Erythroblast (primary cell): Measurements from ENCODE around the gene CEPT1.

ENCODE experiments used
- GATA1 ChIP-seq: IDR thresholded peaks from 2 replicates; pipeline ENCODE4 v1.6.1; 2011; ENCODE audit warnings: low read depth, mild to moderate bottlenecking, control low read depth, low read length, moderate library complexity
- POLR2A ChIP-seq: IDR thresholded peaks from 2 replicates; pipeline ENCODE4 v1.6.1; 2011; ENCODE audit warnings: mild to moderate bottlenecking, low read length

DNA sequence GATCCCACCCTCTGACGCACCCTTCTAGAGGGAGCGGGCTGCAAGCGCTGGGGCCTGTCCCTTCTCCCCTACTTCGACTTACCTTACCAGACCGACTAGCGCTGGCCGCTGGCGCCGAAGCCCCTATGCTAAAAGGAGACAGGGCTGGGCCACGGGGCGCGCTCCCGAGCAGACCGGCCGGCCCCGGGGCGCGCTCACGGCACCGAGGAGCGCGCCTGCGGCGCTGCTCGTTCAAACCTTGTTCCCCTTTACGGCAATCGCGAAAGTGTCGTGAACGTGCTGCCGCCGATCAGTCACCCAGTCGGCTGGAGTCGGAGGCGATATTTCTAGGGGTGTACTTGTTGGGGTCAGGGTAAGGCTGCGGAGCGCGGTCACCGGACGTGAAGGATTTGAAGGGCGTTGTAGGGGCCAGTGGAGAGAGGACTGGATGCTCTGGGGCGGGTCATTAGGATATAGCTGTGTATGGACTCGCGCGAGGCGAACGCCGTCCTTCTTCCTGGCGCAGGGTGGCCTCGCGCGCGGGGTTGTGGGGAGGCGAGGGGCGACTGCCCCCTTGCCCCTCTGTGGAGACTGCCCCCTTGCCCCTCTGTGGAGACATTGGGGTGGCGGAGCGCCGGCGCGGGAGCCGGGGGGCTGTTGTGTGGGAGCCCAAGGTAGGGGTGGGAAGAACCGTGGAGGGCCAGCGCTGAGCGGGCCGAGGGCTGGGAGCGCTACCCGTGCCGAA, at the start of gene CEPT1, which contains the start of gene DRAM2:
- TF ChIP-seq POLR2A (peak; percentile 88), GATA1 (no peak)
